Lung (tissue), 12 donors: ENCODE results near the gene ZNF280B. TPM values are rescaled to one million over a fixed set of nuclear protein-coding genes. Genes with fewer than 3 reads are reported as not detected.
"Not testable (repeated sequence)": the region's sequence is repeated elsewhere in the genome, so short reads cannot be mapped to it uniquely, and the experiment has no call there.

Experiments
- ATAC-seq: fragments of 200-7000 bp; cut with Tn5 transposase; one replicate; pipeline ENCODE4 v1.9.1; 2020; ENCODE audit warnings: moderate number of reproducible peaks; ENCODE audit not compliant: insufficient read depth, low FRiP score
- DNase-seq, 3 donors: peaks; one replicate each; pipeline ENCODE4 v3.0.0-alpha.2; 2013 to 2017
- H3K27ac ChIP-seq, 2 donors: one replicate each; pipeline ENCODE4 v1.5.1; 2013; ENCODE audit warnings: mild to moderate bottlenecking in 2 of 2, moderate library complexity in 2 of 2, control low read depth in 1 of 2, inconsistent platforms in 1 of 2, low read depth in 1 of 2, low read length in 1 of 2
- H3K27me3 ChIP-seq, 3 donors: one replicate each; pipeline ENCODE4 v1.5.1; 2013; ENCODE audit warnings: low read length in 2 of 3; ENCODE audit not compliant: control insufficient read depth in 3 of 3, insufficient read depth in 3 of 3
- H3K36me3 ChIP-seq, 4 donors: one replicate each; pipeline ENCODE4 v1.5.1; 2013; ENCODE audit warnings: low read length in 4 of 4, mild to moderate bottlenecking in 1 of 4, moderate library complexity in 1 of 4; ENCODE audit not compliant: control insufficient read depth in 4 of 4, insufficient read depth in 4 of 4
- H3K4me1 ChIP-seq, 5 donors: one replicate each; pipeline ENCODE4 v1.5.1; 2013; ENCODE audit warnings: low read length in 5 of 5, mild to moderate bottlenecking in 2 of 5, moderate library complexity in 1 of 5; ENCODE audit not compliant: control insufficient read depth in 5 of 5, insufficient read depth in 5 of 5
- H3K4me3 ChIP-seq: one replicate; pipeline ENCODE4 v1.5.1; 2013; ENCODE audit warnings: mild to moderate bottlenecking, control low read depth, moderate library complexity
- H3K9ac ChIP-seq, 2 donors: one replicate each; pipeline ENCODE4 v1.5.1; 2013; ENCODE audit warnings: low read length in 2 of 2, control low read depth in 1 of 2; ENCODE audit not compliant: insufficient read depth in 1 of 2
- H3K9me3 ChIP-seq, 4 donors: one replicate each; pipeline ENCODE4 v1.5.1; 2013; ENCODE audit warnings: low read length in 3 of 4, mild to moderate bottlenecking in 1 of 4, moderate library complexity in 1 of 4; ENCODE audit not compliant: control insufficient read depth in 4 of 4, insufficient read depth in 3 of 4
- CTCF ChIP-seq: IDR thresholded peaks from 2 replicates; pipeline ENCODE4 v1.5.1; 2012; ENCODE audit warnings: mild to moderate bottlenecking; ENCODE audit errors: control extremely low read depth, extremely low read depth
- WGBS, 2 donors: extraction: QIAGEN DNeasy Blood & Tissue Kit; methylation state at CpG; one replicate each; pipeline ENCODE4 v1.1.7; 2013; 5-methylcytosine and 5-hydroxymethylcytosine counted together
- polyA plus RNA-seq, 2 donors: library from polyadenylated mRNA; stranded (reverse); fragments of 200-250 nt; gene quantifications; one replicate each; pipeline ENCODE4 v1.2.1, GENCODE V29; 2013
- total RNA-seq, 2 donors: library from RNA; depleted of rRNA in 1 of 2; stranded (reverse); fragments of >200 nt in 1 of 2; gene quantifications; one replicate each; pipeline ENCODE4 v1.2.1, GENCODE V29; 2014 to 2021
- donor health status: control.
- donor health status: control.
- donor health status: Bipolar disorder and iron deficiency.
- donor health status: healthy.
- donor health status: DM: yes; HTN: yes; CAD: no.

ZNF280B gene
- total and polyA plus RNA-seq, 4 donors = 0.11 to 0.97 (median 0.31) TPM

- Histone ChIP-seq H3K4me1 (peaks cover 0 to 4% (median 0%) of the 10 kb centered on the region in 5 donors), H3K36me3 (no peaks in the 10 kb centered on the region), H3K9ac (peak overlapping the region in 1 of 2 donors; percentile 44), H3K27ac (no peak overlapping the region), H3K27me3 (peaks cover 0 to 5% (median 0%) of the 10 kb centered on the region in 3 donors), H3K4me3 (no peak overlapping the region), H3K9me3 (peaks cover 0 to 12% (median 3%) of the 10 kb centered on the region in 4 donors)
- ATAC-seq (no peak), DNase-seq (peak in 1 of 3 donors; percentile 18)
- WGBS, 2 donors = 30 to 32% methylated on average over 13 of the region's 13 CpGs
- TF ChIP-seq CTCF = no peak
Measured at GRCh38 chr22:22507743-22508273, 734 bp downstream of the ZNF280B start.

GRCh38 chr22:22506736-22507135 lies 1.8 kb downstream of the ZNF280B start:
- Histone ChIP-seq H3K36me3 (no peaks in the 10 kb centered on the region), H3K27me3 (no peaks in the 10 kb centered on the region), H3K9ac (no peak overlapping the region), H3K4me1 (peaks cover 0 to 4% (median 0%) of the 10 kb centered on the region in 5 donors), H3K9me3 (peaks cover 0 to 12% (median 3%) of the 10 kb centered on the region in 4 donors), H3K27ac (no peak overlapping the region), H3K4me3 (no peak overlapping the region)
- no peak for TF ChIP-seq CTCF
- WGBS, 2 donors = 97 to 100% methylated on average over 1 of the region's 1 CpG
- no peak for ATAC-seq
- no peak for DNase-seq

- DNase-seq (no peak), ATAC-seq (no peak)
- 86 to 89% methylated on average over 2 of the region's 2 CpGs for WGBS, 2 donors
- Histone ChIP-seq H3K9me3 (no peaks in the 10 kb centered on the region), H3K36me3 (no peaks in the 10 kb centered on the region), H3K27me3 (no peaks in the 10 kb centered on the region), H3K9ac (no peak overlapping the region), H3K4me3 (no peak overlapping the region), H3K27ac (no peak overlapping the region), H3K4me1 (no peaks in the 10 kb centered on the region)
- no peak for TF ChIP-seq CTCF
Measured at GRCh38 chr22:22498267-22498666, 10.3 kb downstream of the ZNF280B start.

- DNase-seq, H3K4me1 ChIP-seq, H3K4me3 ChIP-seq, H3K27ac ChIP-seq, H3K9ac ChIP-seq, H3K36me3 ChIP-seq, H3K9me3 ChIP-seq, H3K27me3 ChIP-seq, ATAC-seq: not testable (repeated sequence)
- 95 to 98% methylated on average over 3 of the region's 3 CpGs for WGBS, 2 donors
Measured at GRCh38 chr22:22491589-22491988, 17.0 kb downstream of the ZNF280B start.
